Common myeloid progenitor, CD34-positive (primary cell): Measurements from ENCODE around the gene NDC1.
"Not testable (repeated sequence)": the region's sequence is repeated elsewhere in the genome, so short reads cannot be mapped to it uniquely, and the experiment has no call there.

Experiments
- CTCF ChIA-PET: fragments of 350-600 bp; sonication (Branson Sonifier 250); formaldehyde crosslinking; loops from one replicate; lab custom pipeline; 2021; ENCODE audit warnings: antibody characterized with exemption; lab: Charles Lee
- POLR2A ChIA-PET: fragments of 350-600 bp; sonication (Branson Sonifier 250); formaldehyde crosslinking; loops from one replicate; lab custom pipeline; 2021; ENCODE audit warnings: antibody characterized with exemption; lab: Charles Lee
- DNase-seq, 3 donors: peaks; one replicate each; pipeline versions ENCODE4 v3.0.0 to v3.0.0-alpha.2; 2013
- H3K27ac ChIP-seq, 2 experiments: 1 replicate in 1 of 2; 2 replicates in 1 of 2; pipeline ENCODE4 v1.7.0; 2013; ENCODE audit warnings: inconsistent platforms in 2 of 2, low read length in 2 of 2, mild to moderate bottlenecking in 2 of 2, low read depth in 1 of 2, moderate library complexity in 1 of 2; ENCODE audit not compliant: severe bottlenecking in 2 of 2, insufficient read depth in 1 of 2, poor library complexity in 1 of 2
- H3K27me3 ChIP-seq, 5 experiments: replicated peaks in 2 of 5; 1 replicate in 3 of 5; 2 replicates in 2 of 5; pipeline versions ENCODE4 v1.6.1 to v1.7.0; 2013; ENCODE audit warnings: low read length in 4 of 5, mild to moderate bottlenecking in 2 of 5, moderate library complexity in 2 of 5, inconsistent platforms in 1 of 5; ENCODE audit not compliant: insufficient read depth in 5 of 5, control insufficient read depth in 4 of 5
- H3K36me3 ChIP-seq, 4 experiments: 1 replicate in 2 of 4; 2 replicates in 2 of 4; pipeline versions ENCODE4 v1.6.1 to v1.7.0; 2013; ENCODE audit warnings: low read length in 3 of 4, control low read depth in 1 of 4, mild to moderate bottlenecking in 1 of 4; ENCODE audit not compliant: control insufficient read depth in 4 of 4, insufficient read depth in 4 of 4
- H3K4me1 ChIP-seq, 4 experiments: 1 replicate in 3 of 4; 2 replicates in 1 of 4; pipeline versions ENCODE4 v1.6.1 to v1.7.1; 2013; ENCODE audit warnings: low read length in 3 of 4, mild to moderate bottlenecking in 3 of 4, control low read depth in 1 of 4, inconsistent platforms in 1 of 4, moderate library complexity in 1 of 4; ENCODE audit not compliant: control insufficient read depth in 4 of 4, insufficient read depth in 4 of 4; ENCODE audit errors: control extremely low read depth in 1 of 4
- H3K4me3 ChIP-seq, 7 experiments: 1 replicate in 4 of 7; 2 replicates in 3 of 7; pipeline versions ENCODE4 v1.5.1 to v1.7.0; 2013; ENCODE audit warnings: mild to moderate bottlenecking in 7 of 7, low read length in 6 of 7, moderate library complexity in 6 of 7, inconsistent platforms in 2 of 7, low read depth in 2 of 7, control low read depth in 1 of 7; ENCODE audit not compliant: insufficient read depth in 4 of 7, control insufficient read depth in 1 of 7; ENCODE audit errors: extremely low read depth in 1 of 7
- H3K9me3 ChIP-seq, 5 experiments: 1 replicate in 4 of 5; 2 replicates in 1 of 5; pipeline versions ENCODE4 v1.6.1 to v1.7.1; 2013; ENCODE audit warnings: low read length in 4 of 5, mild to moderate bottlenecking in 2 of 5, inconsistent platforms in 1 of 5, low read depth in 1 of 5, moderate library complexity in 1 of 5; ENCODE audit not compliant: control insufficient read depth in 4 of 5, insufficient read depth in 2 of 5; ENCODE audit errors: control extremely low read depth in 1 of 5
- WGBS: methylation state at CpG from one replicate; pipeline ENCODE4 v1.1.5; 2013; ENCODE audit not compliant: insufficient coverage; 5-methylcytosine and 5-hydroxymethylcytosine counted together

The NDC1 gene

DNA sequence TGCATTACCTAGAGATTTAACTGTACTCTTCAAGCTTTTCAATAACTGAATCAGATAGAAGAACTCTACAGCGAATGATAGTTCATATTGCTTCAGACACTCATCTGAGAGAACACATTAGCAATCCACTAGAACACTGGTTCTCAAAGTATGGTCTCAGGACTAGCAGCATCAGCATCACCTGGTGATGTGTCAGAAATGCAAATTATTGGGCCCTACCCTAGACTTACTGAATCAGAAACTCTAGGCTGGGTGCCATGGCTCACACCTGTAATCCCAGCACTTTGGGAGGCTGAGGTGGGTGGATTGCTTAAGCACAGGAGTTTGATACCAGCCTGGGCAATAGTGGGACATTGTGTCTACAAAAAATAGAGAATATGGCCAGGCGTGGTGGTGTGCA is 74.2 kb downstream of the NDC1 start:
- no peak for DNase-seq
- no peaks in the 10 kb centered on the region for H3K27me3 ChIP-seq
- H3K9me3 ChIP-seq = peaks cover 0 to 4% (median 0%) of the 10 kb centered on the region in 5 experiments
- H3K4me1 ChIP-seq = peaks cover 0 to 11% (median 5%) of the 10 kb centered on the region in 4 experiments
- H3K27ac ChIP-seq = no peak overlapping the region
- H3K4me3 ChIP-seq = no peak overlapping the region
- WGBS = 100% methylated on average over 2 of the region's 2 CpGs
- CTCF ChIA-PET = interaction anchor here (0.9 to 3.5 kb wide), 5 partner anchors 8 to 281 kb away, joined by 3 to 18 read pairs (median 3); no protein-coding TSS in a partner anchor
- H3K36me3 ChIP-seq = peaks cover 0 to 21% (median 5%) of the 10 kb centered on the region in 4 experiments
- POLR2A ChIA-PET = no interaction called here

DNA sequence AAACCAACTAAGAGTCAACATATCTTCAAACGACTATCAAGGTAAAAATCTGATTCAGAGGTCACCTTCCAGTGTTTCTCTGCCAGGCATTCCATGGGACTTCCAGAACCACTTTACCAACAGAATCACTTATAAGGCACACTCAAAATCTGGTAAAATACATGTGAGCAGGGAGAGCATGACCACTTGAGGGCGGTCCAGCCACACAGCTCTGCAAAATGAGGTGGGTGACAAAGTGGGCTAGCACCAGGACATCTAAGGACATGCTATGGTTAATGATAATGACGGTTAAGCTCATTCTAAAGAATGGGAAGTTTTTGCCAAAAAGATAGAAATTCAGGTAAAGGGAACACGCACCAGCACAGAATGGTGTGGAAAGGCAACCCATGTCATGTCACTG is 74.6 kb downstream of the NDC1 start:
- Histone ChIP-seq H3K4me3 (no peak overlapping the region), H3K9me3 (peaks cover 0 to 4% (median 0%) of the 10 kb centered on the region in 5 experiments), H3K4me1 (peaks cover 0 to 11% (median 5%) of the 10 kb centered on the region in 4 experiments), H3K27me3 (no peaks in the 10 kb centered on the region), H3K36me3 (peaks cover 0 to 17% (median 5%) of the 10 kb centered on the region in 4 experiments), H3K27ac (no peak overlapping the region)
- DNase-seq = no peak
- POLR2A ChIA-PET = no interaction called here
- CTCF ChIA-PET = interaction anchor here (0.9 to 3.5 kb wide), 5 partner anchors 9 to 280 kb away, joined by 3 to 18 read pairs (median 3); no protein-coding TSS in a partner anchor
- WGBS = 97% methylated on average over 3 of the region's 4 CpGs

DNA sequence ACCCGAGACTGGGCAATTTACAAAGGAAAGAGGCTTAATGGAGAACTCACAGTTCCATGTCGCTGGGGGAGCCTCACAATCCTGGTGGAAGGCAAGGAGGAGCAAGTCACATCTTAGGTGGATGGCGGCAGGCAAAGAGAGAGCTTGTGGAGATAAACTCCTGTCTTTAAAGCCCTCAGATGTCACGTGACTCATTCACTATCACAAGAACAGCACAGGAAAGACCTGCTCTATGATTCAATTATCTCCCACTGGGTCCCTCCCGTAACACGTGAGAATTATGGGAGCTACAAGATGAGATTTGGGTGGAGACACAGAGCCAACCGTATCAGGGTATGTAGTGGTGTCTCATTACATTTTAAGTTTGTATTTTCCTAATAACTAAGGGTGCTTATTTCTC is 77.6 kb downstream of the NDC1 start:
- CTCF ChIA-PET, H3K4me1 ChIP-seq, H3K9me3 ChIP-seq, H3K27ac ChIP-seq, H3K36me3 ChIP-seq, H3K27me3 ChIP-seq, POLR2A ChIA-PET, H3K4me3 ChIP-seq, DNase-seq: not testable (repeated sequence)
- 90% methylated on average over 5 of the region's 7 CpGs for WGBS

DNA sequence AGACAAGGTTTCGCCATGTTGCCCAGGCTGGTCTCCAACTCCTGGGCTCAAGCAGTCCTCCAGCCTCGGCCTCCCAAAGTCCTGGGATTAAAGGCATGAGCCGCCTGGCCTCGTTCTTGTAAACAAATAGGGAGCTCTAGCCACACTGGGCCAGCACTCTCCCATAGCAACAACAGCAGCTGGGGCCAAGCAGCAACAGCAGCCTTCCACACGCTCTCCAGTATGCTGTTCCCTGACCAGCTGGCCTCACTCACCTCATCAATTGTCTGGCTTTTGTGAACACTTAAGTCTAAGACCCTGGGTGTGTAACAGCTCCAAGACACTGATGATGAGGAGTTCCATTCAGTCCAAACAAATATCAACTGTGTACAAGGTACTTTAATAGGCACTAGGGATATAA is 82.2 kb downstream of the NDC1 start:
- ChIA-PET POLR2A (interaction anchor here (0.6 kb wide), 1 partner anchor 190 kb away, joined by 3 read pairs; the partner anchor contains the start of gene IFT25), CTCF (interaction anchor here (0.6 to 1.4 kb wide), 5 partner anchors 9 to 272 kb away, joined by 3 to 6 read pairs (median 3); no protein-coding TSS in a partner anchor)
- Histone ChIP-seq H3K9me3 (no peaks in the 10 kb centered on the region), H3K4me1 (no peaks in the 10 kb centered on the region), H3K27me3 (no peaks in the 10 kb centered on the region), H3K4me3 (no peak overlapping the region), H3K36me3 (no peaks in the 10 kb centered on the region), H3K27ac (no peak overlapping the region)
- WGBS = 90% methylated on average over 5 of the region's 5 CpGs
- DNase-seq = no peak

DNA sequence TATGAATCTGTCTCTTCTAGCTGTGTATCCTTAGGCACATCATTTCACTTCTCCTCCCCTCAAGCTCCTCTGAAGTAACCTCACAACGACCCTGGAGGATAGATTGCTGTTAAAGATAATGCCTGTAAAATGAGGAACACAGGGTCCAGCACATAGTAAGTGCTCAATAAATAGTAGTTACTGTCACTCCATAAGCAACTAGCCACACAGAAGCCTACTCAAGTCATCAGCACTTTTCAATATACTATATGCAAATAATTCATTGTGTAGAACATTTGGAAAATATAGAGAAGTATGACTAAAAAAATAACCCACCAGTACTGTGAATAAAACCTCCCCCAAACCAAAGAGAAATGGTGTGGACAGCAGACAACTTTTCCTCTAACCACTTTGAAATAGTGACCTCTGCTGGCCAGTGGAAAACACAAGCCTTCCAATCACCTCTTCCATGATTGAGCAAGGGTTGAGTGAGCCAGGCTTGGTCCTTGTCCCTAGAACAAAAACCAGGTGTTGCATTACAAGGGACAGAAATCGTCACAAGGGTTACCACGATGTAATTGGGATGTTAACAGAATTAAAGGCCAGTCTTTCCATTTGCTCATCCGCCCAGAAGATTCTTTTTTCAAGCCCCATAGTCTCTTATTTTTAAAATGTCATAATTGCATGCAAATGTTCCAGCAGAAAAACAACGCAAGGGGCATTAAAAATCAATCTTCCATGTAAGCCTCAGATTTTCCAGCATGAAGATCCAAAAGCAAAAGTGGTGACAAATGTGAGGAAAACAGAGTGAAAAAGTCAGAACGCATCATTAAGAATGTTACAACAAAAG is 83.4 kb downstream of the NDC1 start:
- CTCF ChIA-PET = interaction anchor here (0.6 to 2.5 kb wide), 16 partner anchors 9 to 476 kb away, joined by 3 to 18 read pairs (median 4); no protein-coding TSS in a partner anchor
- POLR2A ChIA-PET = no interaction called here
- peak; percentile 50 to 77 (median 71) for DNase-seq

DNA sequence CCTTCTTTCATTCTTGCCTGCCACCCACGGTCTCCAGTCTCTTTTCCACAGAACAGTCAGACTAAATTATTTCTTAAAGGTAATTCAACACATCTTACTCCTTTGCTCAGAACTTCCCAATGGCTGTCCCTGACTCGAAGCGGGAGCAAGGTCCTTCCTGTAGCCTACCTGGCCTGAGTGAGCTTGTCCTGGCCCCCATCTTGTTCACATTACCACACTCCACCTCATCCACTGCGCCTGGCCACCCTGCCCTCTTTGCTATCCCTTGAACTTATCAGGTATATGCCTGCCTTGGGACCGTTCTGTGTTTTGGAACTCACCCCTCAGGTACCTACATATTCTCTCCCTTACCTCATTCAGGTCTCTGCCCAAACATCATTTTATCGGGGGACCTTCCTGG is 85.8 kb downstream of the NDC1 start:
- H3K9me3 ChIP-seq = no peaks in the 10 kb centered on the region
- no peak overlapping the region for H3K27ac ChIP-seq
- H3K27me3 ChIP-seq = no peaks in the 10 kb centered on the region
- H3K4me1 ChIP-seq = no peaks in the 10 kb centered on the region
- CTCF ChIA-PET = interaction anchor here (1.0 to 2.5 kb wide), 3 partner anchors 11 to 266 kb away, joined by 3 to 18 read pairs (median 4); no protein-coding TSS in a partner anchor
- no peak overlapping the region for H3K4me3 ChIP-seq
- POLR2A ChIA-PET = no interaction called here
- 95% methylated on average over 6 of the region's 6 CpGs for WGBS
- H3K36me3 ChIP-seq = no peaks in the 10 kb centered on the region
- no peak for DNase-seq

More for the DNA sequence above, 83.4 kb downstream of the NDC1 start:
- 75% methylated on average over 4 of the region's 6 CpGs for WGBS
- Histone ChIP-seq H3K4me3 (no peak overlapping the region), H3K27ac (no peak overlapping the region), H3K4me1 (no peaks in the 10 kb centered on the region), H3K9me3 (no peaks in the 10 kb centered on the region), H3K36me3 (no peaks in the 10 kb centered on the region), H3K27me3 (no peaks in the 10 kb centered on the region)

DNA sequence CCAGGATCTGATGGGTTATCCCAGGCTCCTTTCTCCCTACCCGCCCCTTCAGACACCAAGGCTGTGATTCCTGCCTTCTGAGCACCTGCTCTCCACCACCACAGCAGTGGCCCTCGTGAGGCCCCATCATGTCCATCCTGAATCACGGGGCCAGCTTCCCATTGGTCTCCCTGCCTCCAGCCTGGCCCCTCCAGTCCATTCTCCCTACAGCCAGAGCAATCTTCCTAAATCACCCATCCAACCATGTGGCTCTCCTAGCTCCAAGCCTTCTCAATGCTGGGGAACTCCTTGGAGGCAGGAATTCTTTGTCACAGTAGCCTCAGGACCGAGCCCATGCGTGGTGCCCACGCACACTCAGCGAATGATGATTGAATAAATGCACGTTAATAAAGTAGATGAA is 90.3 kb downstream of the NDC1 start:
- peaks cover 0 to 5% (median under 1%) of the 10 kb centered on the region in 5 experiments for H3K9me3 ChIP-seq
- DNase-seq = no peak
- ChIA-PET CTCF (no interaction called here), POLR2A (no interaction called here)
- no peaks in the 10 kb centered on the region for H3K36me3 ChIP-seq
- H3K27ac ChIP-seq = no peak overlapping the region
- WGBS = 97% methylated on average over 3 of the region's 8 CpGs
- no peak overlapping the region for H3K4me3 ChIP-seq
- H3K4me1 ChIP-seq = no peaks in the 10 kb centered on the region
- H3K27me3 ChIP-seq = peaks cover 0 to 3% (median 0%) of the 10 kb centered on the region in 5 experiments
